ENCODE data around the gene UBE4B. TPM values are rescaled to one million over a fixed set of nuclear protein-coding genes. Genes with fewer than 3 reads are reported as not detected.

Gene UBE4B
- total RNA-seq, 1 experiment from 2014 or later, result 31.2 TPM

DNA sequence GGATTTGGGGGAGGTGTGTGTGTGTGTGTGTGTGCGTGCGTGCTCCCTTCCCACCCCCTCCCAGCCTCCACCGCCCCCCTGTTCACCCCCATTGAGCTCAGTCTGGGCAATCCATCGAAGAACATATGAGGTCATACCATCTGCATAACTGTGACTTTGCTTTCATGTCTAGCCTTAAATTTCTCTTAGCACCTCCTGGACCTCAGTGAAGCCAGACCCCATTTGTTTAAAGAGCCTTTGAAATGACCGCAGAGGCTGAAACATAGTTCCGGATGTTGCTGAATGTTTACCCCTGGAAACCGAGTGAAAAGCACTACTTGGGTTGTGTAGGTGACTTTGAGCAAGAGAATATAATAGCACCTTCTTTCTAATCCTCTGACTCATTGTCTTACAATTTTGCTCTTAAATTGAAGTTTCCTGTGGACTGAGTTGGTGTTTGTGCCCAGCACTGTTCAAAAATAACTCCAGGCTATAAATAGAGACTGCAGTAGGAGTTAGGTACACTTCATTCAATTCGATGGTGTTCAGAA lies 75.4 kb downstream of the UBE4B start:
- no TSS peak for BruUV-seq (replicated peaks)
- ChIA-PET CTCF (interaction anchor here (0.5 kb wide), 1 partner anchor 77 kb away, joined by 3 read pairs; no protein-coding TSS in a partner anchor), POLR2A (interaction anchor here (1.2 kb wide), 1 partner anchor 14 kb away, joined by 3 read pairs; no protein-coding TSS in a partner anchor)
- intact Hi-C loops (cut with micrococcal nuclease), result loop anchor here (5.0 kb wide), 1 partner anchor 76 kb away; the partner anchor contains the start of gene UBE4B
- peak; percentile 63 for DNase-seq (ENCODE audit: unreplicated experiment)
- H3K4me3 Mint-ChIP-seq (ENCODE audit: unreplicated experiment), result no peak overlapping the region
- no peaks in the 10 kb centered on the region for H3K27me3 Mint-ChIP-seq (ENCODE audit: insufficient read depth, unreplicated experiment)
- H3K27ac Mint-ChIP-seq (ENCODE audit: low read depth, unreplicated experiment), result peak overlapping the region; percentile 75
- TF ChIP-seq, protein P1, sequence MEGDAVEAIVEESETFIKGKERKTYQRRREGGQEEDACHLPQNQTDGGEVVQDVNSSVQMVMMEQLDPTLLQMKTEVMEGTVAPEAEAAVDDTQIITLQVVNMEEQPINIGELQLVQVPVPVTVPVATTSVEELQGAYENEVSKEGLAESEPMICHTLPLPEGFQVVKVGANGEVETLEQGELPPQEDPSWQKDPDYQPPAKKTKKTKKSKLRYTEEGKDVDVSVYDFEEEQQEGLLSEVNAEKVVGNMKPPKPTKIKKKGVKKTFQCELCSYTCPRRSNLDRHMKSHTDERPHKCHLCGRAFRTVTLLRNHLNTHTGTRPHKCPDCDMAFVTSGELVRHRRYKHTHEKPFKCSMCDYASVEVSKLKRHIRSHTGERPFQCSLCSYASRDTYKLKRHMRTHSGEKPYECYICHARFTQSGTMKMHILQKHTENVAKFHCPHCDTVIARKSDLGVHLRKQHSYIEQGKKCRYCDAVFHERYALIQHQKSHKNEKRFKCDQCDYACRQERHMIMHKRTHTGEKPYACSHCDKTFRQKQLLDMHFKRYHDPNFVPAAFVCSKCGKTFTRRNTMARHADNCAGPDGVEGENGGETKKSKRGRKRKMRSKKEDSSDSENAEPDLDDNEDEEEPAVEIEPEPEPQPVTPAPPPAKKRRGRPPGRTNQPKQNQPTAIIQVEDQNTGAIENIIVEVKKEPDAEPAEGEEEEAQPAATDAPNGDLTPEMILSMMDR (IDR thresholded peaks at IDR 0.05; ENCODE audit: unreplicated experiment), result no peak
- H3K9me3 Mint-ChIP-seq (ENCODE audit: unreplicated experiment), result no peaks in the 10 kb centered on the region
- peaks cover 20% of the 10 kb centered on the region for H3K4me1 Mint-ChIP-seq (ENCODE audit: insufficient read depth, unreplicated experiment)
- H3K36me3 Mint-ChIP-seq (ENCODE audit: insufficient read depth, unreplicated experiment), result peaks cover 74% of the 10 kb centered on the region

DNA sequence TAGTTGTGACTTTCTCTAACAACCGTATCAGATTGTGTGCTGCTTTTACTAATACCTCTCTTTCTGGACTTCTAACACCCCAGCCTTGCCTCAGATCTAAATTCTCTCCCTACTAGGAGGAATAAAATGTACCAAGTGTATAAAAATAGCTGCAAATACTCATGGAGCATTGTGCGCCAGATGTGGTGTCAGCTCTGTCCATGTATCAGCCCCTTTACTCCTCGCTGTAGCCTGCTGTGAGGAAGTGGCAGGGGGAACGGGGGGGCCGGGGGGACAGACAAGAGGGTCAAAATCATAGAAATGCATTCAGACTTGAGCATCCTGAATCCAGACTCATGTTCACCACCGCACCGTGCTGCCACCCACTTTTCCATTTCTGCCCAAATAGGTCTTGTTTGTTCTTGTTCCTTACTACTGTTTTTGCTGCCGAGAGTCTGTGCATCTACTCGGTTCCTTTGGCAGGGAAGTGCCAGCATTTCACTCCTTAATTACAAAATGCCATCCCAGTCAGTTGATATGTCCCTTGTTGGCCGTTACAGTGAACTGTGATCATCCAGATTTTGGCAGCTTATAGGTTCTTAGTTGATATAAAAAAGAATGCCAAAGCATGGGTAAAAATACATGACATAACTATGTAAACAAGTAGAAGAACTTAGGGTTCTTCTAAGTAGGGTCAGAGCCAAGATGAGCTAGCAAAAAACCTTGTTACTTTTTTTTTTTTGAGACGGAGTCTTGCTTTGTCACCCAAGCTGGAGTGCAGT lies 76.4 kb downstream of the UBE4B start:
- intact Hi-C loops (cut with micrococcal nuclease), result loop anchor here (5.0 kb wide), 1 partner anchor 77 kb away; the partner anchor contains the start of gene UBE4B
- no TSS peak for BruUV-seq (replicated peaks)
- Mint-ChIP-seq H3K4me1 (ENCODE audit: insufficient read depth, unreplicated experiment) (peaks cover 20% of the 10 kb centered on the region), H3K27me3 (ENCODE audit: insufficient read depth, unreplicated experiment) (no peaks in the 10 kb centered on the region), H3K27ac (ENCODE audit: low read depth, unreplicated experiment) (peak overlapping the region; percentile 12), H3K4me3 (ENCODE audit: unreplicated experiment) (no peak overlapping the region), H3K36me3 (ENCODE audit: insufficient read depth, unreplicated experiment) (peaks cover 73% of the 10 kb centered on the region), H3K9me3 (ENCODE audit: unreplicated experiment) (no peaks in the 10 kb centered on the region)
- DNase-seq (ENCODE audit: unreplicated experiment), result no peak
- ChIA-PET CTCF (interaction anchor here (0.6 to 0.8 kb wide), 2 partner anchors 61 to 235 kb away, joined by 3 read pairs; no protein-coding TSS in a partner anchor), POLR2A (interaction anchor here (1.2 kb wide), 1 partner anchor 13 kb away, joined by 3 read pairs; no protein-coding TSS in a partner anchor)
- TF ChIP-seq, protein P1 (IDR thresholded peaks at IDR 0.05; ENCODE audit: unreplicated experiment), result no peak

DNA sequence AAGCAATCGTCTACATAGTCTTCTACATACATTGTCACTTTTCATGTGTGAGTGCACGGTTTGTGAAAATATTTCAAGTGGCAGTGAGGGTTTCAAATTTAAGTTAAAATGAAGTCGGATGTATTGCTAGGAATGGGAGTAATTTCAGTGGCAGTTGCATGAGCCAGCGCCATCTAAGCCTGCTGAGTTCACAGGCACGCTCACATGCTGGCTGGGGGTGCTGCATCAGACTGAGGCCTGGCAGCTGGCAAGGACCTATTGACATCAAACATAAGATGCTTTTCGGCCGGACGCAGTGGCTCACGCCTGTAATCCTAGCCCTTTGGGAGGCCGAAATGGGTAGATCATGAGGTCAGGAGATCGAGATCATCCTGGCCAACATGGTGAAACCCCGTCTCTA lies 80.7 kb downstream of the UBE4B start:
- Mint-ChIP-seq H3K27ac (ENCODE audit: low read depth, unreplicated experiment) (no peak overlapping the region), H3K9me3 (ENCODE audit: unreplicated experiment) (no peaks in the 10 kb centered on the region), H3K36me3 (ENCODE audit: insufficient read depth, unreplicated experiment) (peaks cover 73% of the 10 kb centered on the region), H3K4me1 (ENCODE audit: insufficient read depth, unreplicated experiment) (peaks cover 3% of the 10 kb centered on the region), H3K4me3 (ENCODE audit: unreplicated experiment) (no peak overlapping the region), H3K27me3 (ENCODE audit: insufficient read depth, unreplicated experiment) (no peaks in the 10 kb centered on the region)
- ChIA-PET CTCF (interaction anchor here (0.6 to 0.9 kb wide), 2 partner anchors 39 to 277 kb away, joined by 3 read pairs; no protein-coding TSS in a partner anchor), POLR2A (interaction anchor here (0.8 kb wide), 1 partner anchor 15 kb away, joined by 3 read pairs; no protein-coding TSS in a partner anchor)
- TF ChIP-seq, protein P1 (IDR thresholded peaks at IDR 0.05; ENCODE audit: unreplicated experiment), result no peak
- no peak for DNase-seq (ENCODE audit: unreplicated experiment)
- BruUV-seq (replicated peaks), result no TSS peak
- intact Hi-C loops (cut with micrococcal nuclease), result no loop called here

DNA sequence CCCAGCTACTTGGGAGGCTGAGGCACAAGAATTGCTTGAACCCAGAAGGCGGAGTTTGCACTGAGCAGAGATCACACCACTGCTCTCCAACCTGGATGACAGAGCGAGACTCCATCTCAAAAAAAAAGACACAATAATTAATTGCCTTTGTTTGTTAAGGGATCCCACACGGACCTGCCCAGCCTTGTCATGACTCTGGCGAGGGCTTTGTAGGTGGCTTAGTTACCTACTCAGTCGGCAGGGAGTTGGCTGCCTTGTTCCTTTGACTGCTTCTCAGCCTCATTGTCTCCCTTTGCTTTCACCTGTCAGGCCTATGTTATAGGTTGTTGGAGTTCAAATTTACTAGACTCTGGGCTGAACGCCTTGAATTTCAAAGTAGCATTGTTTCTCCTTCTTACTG lies 82.0 kb downstream of the UBE4B start:
- TF ChIP-seq, protein P1 (IDR thresholded peaks at IDR 0.05; ENCODE audit: unreplicated experiment), result no peak
- POLR2A ChIA-PET, result no interaction called here
- Mint-ChIP-seq H3K27me3 (ENCODE audit: insufficient read depth, unreplicated experiment) (no peaks in the 10 kb centered on the region), H3K9me3 (ENCODE audit: unreplicated experiment) (no peaks in the 10 kb centered on the region), H3K27ac (ENCODE audit: low read depth, unreplicated experiment) (no peak overlapping the region), H3K36me3 (ENCODE audit: insufficient read depth, unreplicated experiment) (peaks cover 73% of the 10 kb centered on the region), H3K4me3 (ENCODE audit: unreplicated experiment) (no peak overlapping the region), H3K4me1 (ENCODE audit: insufficient read depth, unreplicated experiment) (no peaks in the 10 kb centered on the region)
- CTCF ChIA-PET, result no interaction called here
- DNase-seq (ENCODE audit: unreplicated experiment), result no peak
- intact Hi-C loops (cut with micrococcal nuclease), result no loop called here
- BruUV-seq (replicated peaks), result no TSS peak

All from MCF 10A (cell line).